GM12891 (cell line): ENCODE results near the gene OR9K2.

ENCODE experiments used
- DNase-seq: peaks from one replicate; pipeline ENCODE4 v3.0.0; 2011; ENCODE audit warnings: low spot score; ENCODE audit not compliant: insufficient read length
- FAIRE-seq: peaks from 2 replicates; lab custom pipeline; 2011; peaks lifted over from hg19 to GRCh38; lab: Jason Lieb, UNC
- PAX5 ChIP-seq: IDR thresholded peaks from 2 replicates; pipeline ENCODE4 v1.6.1; 2011; ENCODE audit warnings: low read length, moderate library complexity, mild to moderate bottlenecking; ENCODE audit not compliant: insufficient read depth, severe bottlenecking
- POLR2A ChIP-seq: IDR thresholded peaks from 2 replicates; pipeline ENCODE4 v1.6.1; 2011; ENCODE audit warnings: low read depth, low read length, control low read depth
- POLR2AphosphoS5 ChIP-seq: IDR thresholded peaks from 2 replicates; pipeline ENCODE4 v1.6.1; 2011; ENCODE audit warnings: low read depth, low read length, control low read depth
- POU2F2 ChIP-seq: IDR thresholded peaks from 2 replicates; pipeline ENCODE4 v1.6.1; 2011; ENCODE audit warnings: low read depth, mild to moderate bottlenecking, control low read depth, low read length, moderate library complexity
- SPI1 ChIP-seq: IDR thresholded peaks from 2 replicates; pipeline ENCODE4 v1.6.1; 2011; ENCODE audit warnings: low read depth, low read length, control low read depth
- TAF1 ChIP-seq: IDR thresholded peaks from 2 replicates; pipeline ENCODE4 v1.6.1; 2011; ENCODE audit warnings: low read depth, low read length, control low read depth

Gene OR9K2

DNA sequence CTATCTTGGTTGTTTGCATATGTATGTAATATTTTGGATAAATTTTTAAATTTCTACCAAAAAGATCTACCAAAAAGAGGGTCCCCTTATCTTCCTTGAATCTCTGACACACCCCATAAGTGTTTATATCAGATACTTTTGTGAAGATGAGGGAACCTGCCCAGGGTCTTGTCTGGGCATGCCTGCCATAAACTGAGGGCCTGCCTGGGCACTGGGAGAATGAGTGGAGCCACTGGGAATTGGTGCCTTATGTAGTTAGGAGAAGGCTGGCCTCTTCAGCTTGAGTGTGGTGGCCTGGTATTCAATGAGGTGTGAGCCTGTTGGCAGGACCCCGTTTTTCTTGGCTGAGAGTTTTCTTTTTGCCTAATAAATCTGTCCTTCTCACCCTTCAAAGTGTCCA, 46.5 kb downstream of the OR9K2 start:
- DNase-seq = no peak
- no peak for FAIRE-seq
- TF ChIP-seq POLR2A (no peak), TAF1 (no peak), POU2F2 (no peak), PAX5 (no peak), SPI1 (no peak), POLR2AphosphoS5 (no peak)

DNA sequence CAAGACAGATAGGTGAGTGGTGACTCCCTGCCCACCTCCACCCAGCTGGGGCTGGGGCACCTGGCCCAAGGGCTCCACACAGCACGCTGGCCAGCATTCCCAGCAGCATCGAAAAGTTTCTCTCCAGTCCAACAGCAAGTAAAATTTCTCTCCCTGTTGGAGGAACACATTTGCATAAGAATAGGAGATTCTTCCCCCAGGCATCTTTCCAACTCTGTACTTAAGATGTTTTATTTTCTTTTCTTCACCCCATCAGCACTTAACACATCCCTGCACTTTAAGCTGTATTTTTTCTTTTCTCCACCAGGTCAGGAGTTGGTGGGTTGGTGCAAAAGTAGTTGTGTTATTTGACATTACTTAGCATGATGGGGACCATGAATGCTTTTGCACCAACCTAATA, 47.2 kb downstream of the OR9K2 start:
- DNase-seq (no peak), FAIRE-seq (no peak)
- TF ChIP-seq POU2F2 = no peak
